ENCODE data around the gene SEC24D. TPM values are rescaled to one million over a fixed set of nuclear protein-coding genes. Genes with fewer than 3 reads are reported as not detected.

SEC24D gene
- total and polyA plus RNA-seq, 2 of the 8 experiments (the other 6 are each of a cell fraction or from before 2014, with no cell fraction given): 28.9 to 91.6 TPM

GRCh38 chr4:118751629-118752323, 84.2 kb downstream of the SEC24D start (continued):
- TF ChIP-seq RBBP5 (IDR thresholded peaks at IDR 0.05; ENCODE audit: borderline replicate concordance, low read depth, low read length): no peak
- TF ChIP-seq TAF1 (IDR thresholded peaks at IDR 0.05; ENCODE audit: low read depth, low read length): no peak
- TF ChIP-seq RAD21 (IDR thresholded peaks at IDR 0.05 in 1 of 2, conservative IDR thresholded peaks at IDR 0.05 in 1 of 2; ENCODE audit: low read depth in 2 of 2, low read length in 2 of 2): no peak
- no peak for TF ChIP-seq MAX (IDR thresholded peaks at IDR 0.05)
